ENCODE data around the gene KLLN.
"Not testable (repeated sequence)": the region's sequence is repeated elsewhere in the genome, so short reads cannot be mapped to it uniquely, and the experiment has no call there.

Gene KLLN

DNA sequence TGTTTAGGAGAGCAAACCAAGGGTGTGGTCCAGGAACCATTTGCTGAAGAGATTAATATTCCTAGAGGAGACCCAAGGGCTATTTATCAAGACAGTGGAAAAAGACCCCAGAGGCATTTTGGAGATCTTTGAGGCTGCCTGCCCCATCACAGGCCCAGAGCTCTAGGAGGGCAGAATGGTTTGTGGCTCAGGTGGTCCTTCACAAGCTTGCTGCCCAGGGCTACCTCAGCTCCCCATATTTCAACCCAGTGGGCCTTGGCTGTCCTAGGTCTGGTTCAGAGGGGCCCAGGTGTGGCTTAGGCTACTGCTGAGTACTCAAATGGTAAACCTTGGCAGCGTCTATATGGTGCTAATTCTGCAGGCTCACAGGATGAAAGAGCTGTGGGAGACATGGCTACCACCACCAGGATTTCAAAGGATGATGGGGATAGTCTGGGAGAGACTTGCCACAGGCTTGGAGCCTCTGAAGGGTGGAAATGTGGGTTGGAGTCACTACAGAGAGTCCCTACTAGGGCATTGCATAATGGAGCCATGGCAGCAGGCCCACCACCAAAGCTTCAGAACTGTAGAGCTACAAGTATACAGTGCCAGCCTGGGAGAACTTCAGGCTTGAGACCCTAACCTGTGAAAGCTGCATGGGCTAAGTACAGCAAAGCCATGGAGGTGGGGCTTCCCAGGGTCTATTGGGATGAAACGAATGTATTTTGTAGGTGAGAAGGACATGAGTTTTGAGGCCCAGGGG lies 24.4 kb upstream of the KLLN start:
- no CpG with 5 or more reads among the region's 2 CpGs for WGBS (ENCODE audit: extremely low coverage, insufficient coverage, low lambda C conversion rate)

DNA sequence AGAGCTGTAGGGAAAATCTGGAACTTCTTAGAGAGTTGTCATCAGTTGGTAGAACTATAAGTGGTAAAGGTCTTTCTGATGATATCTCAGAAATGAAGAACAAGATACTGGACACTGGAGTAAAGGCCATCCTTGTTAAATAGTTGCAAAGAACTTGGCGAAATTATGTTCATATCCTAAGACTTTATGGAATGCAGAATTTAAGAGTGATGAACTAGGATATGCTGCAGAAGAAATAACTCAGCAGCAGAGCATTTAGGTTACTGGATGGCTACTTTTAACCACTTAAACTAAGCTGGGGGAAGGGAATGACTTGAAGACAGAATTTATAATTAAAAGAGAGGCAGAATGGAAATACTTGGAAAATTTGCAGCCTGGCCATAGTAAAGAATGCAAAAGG lies 23.8 kb upstream of the KLLN start:
- Histone ChIP-seq H3K18ac (ENCODE audit: low read length) (no peak overlapping the region), H3K79me1 (ENCODE audit: low read length) (peaks cover 14% of the 10 kb centered on the region), H3K27ac (ENCODE audit: low read depth, low read length) (no peak overlapping the region), H3K27me3 (ENCODE audit: insufficient read depth, low read length, poor library complexity) (no peaks in the 10 kb centered on the region), H4K8ac (ENCODE audit: low read depth, low read length) (no peak overlapping the region), H3K56ac (ENCODE audit: low read length) (no peak overlapping the region), H3K79me2 (ENCODE audit: control insufficient read depth, insufficient read depth, low read length) (peaks cover 13% of the 10 kb centered on the region), H2BK5ac (ENCODE audit: low read length) (no peak overlapping the region), H3K4me3 (ENCODE audit: low read length) (no peak overlapping the region), H3K23ac (ENCODE audit: low read length) (no peak overlapping the region), H2BK15ac (replicated peaks; ENCODE audit: low read depth) (no peak overlapping the region), H3K4me1 (ENCODE audit: control insufficient read depth, low read depth, low read length) (no peaks in the 10 kb centered on the region), H3K4ac (ENCODE audit: low read depth, low read length) (no peak overlapping the region), H3K9ac (ENCODE audit: low read length) (no peak overlapping the region), H2BK120ac (ENCODE audit: low read depth, low read length) (no peak overlapping the region), H4K5ac (ENCODE audit: low read length) (no peak overlapping the region), H3K4me2 (ENCODE audit: low read length) (no peak overlapping the region), H2AK5ac (ENCODE audit: low read length) (no peak overlapping the region), H3K36me3 (ENCODE audit: control insufficient read depth, insufficient read depth, low read length) (no peaks in the 10 kb centered on the region)
- WGBS (ENCODE audit: extremely low coverage, insufficient coverage, low lambda C conversion rate), result no CpG with 5 or more reads among the region's 1 CpG
- DNase-seq, result no peak

More for the DNA sequence above, 24.4 kb upstream of the KLLN start:
- Histone ChIP-seq H2BK5ac (ENCODE audit: low read length) (no peak overlapping the region), H3K27ac (ENCODE audit: low read depth, low read length) (no peak overlapping the region), H3K23ac (ENCODE audit: low read length) (no peak overlapping the region), H3K4me3 (ENCODE audit: low read length) (no peak overlapping the region), H3K79me2 (ENCODE audit: control insufficient read depth, insufficient read depth, low read length) (peaks cover 13% of the 10 kb centered on the region), H2BK15ac (replicated peaks; ENCODE audit: low read depth) (no peak overlapping the region), H3K9ac (ENCODE audit: low read length) (no peak overlapping the region), H4K8ac (ENCODE audit: low read depth, low read length) (no peak overlapping the region), H3K27me3 (ENCODE audit: insufficient read depth, low read length, poor library complexity) (no peaks in the 10 kb centered on the region), H2AK5ac (ENCODE audit: low read length) (no peak overlapping the region), H3K36me3 (ENCODE audit: control insufficient read depth, insufficient read depth, low read length) (no peaks in the 10 kb centered on the region), H3K79me1 (ENCODE audit: low read length) (peaks cover 14% of the 10 kb centered on the region), H3K4me1 (ENCODE audit: control insufficient read depth, low read depth, low read length) (no peaks in the 10 kb centered on the region), H3K4me2 (ENCODE audit: low read length) (no peak overlapping the region), H3K4ac (ENCODE audit: low read depth, low read length) (no peak overlapping the region), H4K5ac (ENCODE audit: low read length) (no peak overlapping the region), H3K18ac (ENCODE audit: low read length) (no peak overlapping the region), H3K56ac (ENCODE audit: low read length) (no peak overlapping the region), H2BK120ac (ENCODE audit: low read depth, low read length) (no peak overlapping the region)
- DNase-seq, result no peak

DNA sequence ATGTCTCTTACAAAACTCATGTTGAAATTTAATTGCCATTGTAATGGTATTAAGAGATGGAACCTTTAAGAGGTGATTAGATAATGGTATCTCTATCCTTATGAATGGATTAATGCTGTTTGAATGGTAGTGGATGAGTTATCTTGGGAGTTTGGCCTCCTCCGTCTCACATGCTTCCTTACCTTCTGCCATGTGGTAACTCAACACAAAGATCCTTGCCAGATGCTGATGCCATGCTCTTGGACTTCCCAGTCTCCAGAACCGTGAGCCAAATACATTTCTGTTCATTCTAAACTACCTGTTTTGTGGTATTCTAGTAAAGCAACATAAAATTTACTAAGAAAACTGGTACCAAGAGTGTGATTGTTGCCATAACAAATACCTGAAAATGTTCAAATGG lies 23.3 kb upstream of the KLLN start:
- Histone ChIP-seq H2BK5ac (ENCODE audit: low read length) (no peak overlapping the region), H3K4me3 (ENCODE audit: low read length) (no peak overlapping the region), H3K18ac (ENCODE audit: low read length) (no peak overlapping the region), H3K36me3 (ENCODE audit: control insufficient read depth, insufficient read depth, low read length) (no peaks in the 10 kb centered on the region), H3K23ac (ENCODE audit: low read length) (no peak overlapping the region), H3K9ac (ENCODE audit: low read length) (no peak overlapping the region), H3K4me2 (ENCODE audit: low read length) (no peak overlapping the region), H3K79me2 (ENCODE audit: control insufficient read depth, insufficient read depth, low read length) (peaks cover 13% of the 10 kb centered on the region), H3K56ac (ENCODE audit: low read length) (no peak overlapping the region), H3K4ac (ENCODE audit: low read depth, low read length) (no peak overlapping the region), H2AK5ac (ENCODE audit: low read length) (no peak overlapping the region), H2BK120ac (ENCODE audit: low read depth, low read length) (no peak overlapping the region), H4K8ac (ENCODE audit: low read depth, low read length) (no peak overlapping the region), H3K27me3 (ENCODE audit: insufficient read depth, low read length, poor library complexity) (no peaks in the 10 kb centered on the region), H3K4me1 (ENCODE audit: control insufficient read depth, low read depth, low read length) (no peaks in the 10 kb centered on the region), H4K5ac (ENCODE audit: low read length) (no peak overlapping the region), H3K79me1 (ENCODE audit: low read length) (peaks cover 14% of the 10 kb centered on the region), H3K27ac (ENCODE audit: low read depth, low read length) (no peak overlapping the region), H2BK15ac (replicated peaks; ENCODE audit: low read depth) (no peak overlapping the region)
- DNase-seq, result no peak
- WGBS (ENCODE audit: extremely low coverage, insufficient coverage, low lambda C conversion rate), result no CpG with 5 or more reads among the region's 2 CpGs

DNA sequence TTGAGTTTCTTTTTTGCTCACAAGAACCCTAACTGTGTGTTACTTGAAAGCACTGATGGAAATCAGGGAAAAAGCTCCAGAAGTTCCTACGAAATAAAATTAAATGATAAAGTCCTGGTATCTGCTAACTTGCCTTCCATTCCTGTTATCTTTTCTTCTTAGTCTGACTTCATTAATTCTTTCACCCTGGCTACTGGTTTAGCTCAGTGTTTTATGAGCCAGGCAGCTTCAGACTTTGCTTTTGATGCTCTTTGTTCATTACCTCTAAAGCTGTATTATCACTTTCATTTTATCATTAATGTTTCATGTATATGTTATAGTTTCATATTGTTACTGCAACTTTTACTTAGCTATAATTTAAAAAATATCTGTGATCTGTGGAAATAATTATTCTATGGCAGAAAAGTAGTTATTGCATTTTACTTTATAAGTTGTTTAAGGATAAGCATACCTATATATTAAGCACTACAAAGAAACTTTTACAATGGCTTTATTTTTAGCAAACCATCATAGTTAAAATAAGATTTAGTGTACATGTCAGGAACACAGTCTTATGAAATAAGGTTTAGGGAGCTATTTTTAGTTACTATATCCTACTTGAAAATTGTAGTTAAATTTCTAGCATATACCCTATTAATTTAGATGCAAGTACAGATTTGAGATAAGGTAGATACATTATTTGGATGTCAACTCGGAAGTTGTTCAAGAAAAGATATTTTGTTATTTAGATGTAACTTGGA lies 19.4 kb upstream of the KLLN start:
- Histone ChIP-seq H3K27ac (ENCODE audit: low read depth, low read length) (no peak overlapping the region), H4K5ac (ENCODE audit: low read length) (no peak overlapping the region), H3K9ac (ENCODE audit: low read length) (no peak overlapping the region), H3K36me3 (ENCODE audit: control insufficient read depth, insufficient read depth, low read length) (no peaks in the 10 kb centered on the region), H4K8ac (ENCODE audit: low read depth, low read length) (no peak overlapping the region), H3K56ac (ENCODE audit: low read length) (no peak overlapping the region), H3K4me2 (ENCODE audit: low read length) (no peak overlapping the region), H3K18ac (ENCODE audit: low read length) (no peak overlapping the region), H3K79me2 (ENCODE audit: control insufficient read depth, insufficient read depth, low read length) (peaks cover 6% of the 10 kb centered on the region), H2BK120ac (ENCODE audit: low read depth, low read length) (no peak overlapping the region), H3K4ac (ENCODE audit: low read depth, low read length) (no peak overlapping the region), H3K27me3 (ENCODE audit: insufficient read depth, low read length, poor library complexity) (no peaks in the 10 kb centered on the region), H3K23ac (ENCODE audit: low read length) (no peak overlapping the region), H2BK15ac (replicated peaks; ENCODE audit: low read depth) (no peak overlapping the region), H3K79me1 (ENCODE audit: low read length) (peaks cover 7% of the 10 kb centered on the region), H2BK5ac (ENCODE audit: low read length) (no peak overlapping the region), H2AK5ac (ENCODE audit: low read length) (no peak overlapping the region), H3K4me1 (ENCODE audit: control insufficient read depth, low read depth, low read length) (no peaks in the 10 kb centered on the region), H3K4me3 (ENCODE audit: low read length) (no peak overlapping the region)
- DNase-seq, result no peak
- no CpG with 5 or more reads among the region's 2 CpGs for WGBS (ENCODE audit: extremely low coverage, insufficient coverage, low lambda C conversion rate)

- not testable (repeated sequence) for H2BK15ac ChIP-seq (replicated peaks; ENCODE audit: low read depth); H3K18ac ChIP-seq (ENCODE audit: low read length); H3K4me2 ChIP-seq (ENCODE audit: low read length); H2AK5ac ChIP-seq (ENCODE audit: low read length); H3K4ac ChIP-seq (ENCODE audit: low read depth, low read length); H3K9ac ChIP-seq (ENCODE audit: low read length); H3K79me2 ChIP-seq (ENCODE audit: control insufficient read depth, insufficient read depth, low read length); H3K23ac ChIP-seq (ENCODE audit: low read length); H3K36me3 ChIP-seq (ENCODE audit: control insufficient read depth, insufficient read depth, low read length); H3K27me3 ChIP-seq (ENCODE audit: insufficient read depth, low read length, poor library complexity); H4K8ac ChIP-seq (ENCODE audit: low read depth, low read length); H2BK5ac ChIP-seq (ENCODE audit: low read length); H3K27ac ChIP-seq (ENCODE audit: low read depth, low read length); H2BK120ac ChIP-seq (ENCODE audit: low read depth, low read length); H3K56ac ChIP-seq (ENCODE audit: low read length); H3K79me1 ChIP-seq (ENCODE audit: low read length); DNase-seq; H4K5ac ChIP-seq (ENCODE audit: low read length); H3K4me1 ChIP-seq (ENCODE audit: control insufficient read depth, low read depth, low read length); H3K4me3 ChIP-seq (ENCODE audit: low read length)
- no CpG with 5 or more reads among the region's 5 CpGs for WGBS (ENCODE audit: extremely low coverage, insufficient coverage, low lambda C conversion rate)
Measured at GRCh38 chr10:87881373-87882059, 18.2 kb upstream of the KLLN start.
